Measurements from ENCODE around the gene FARS2.

DNA sequence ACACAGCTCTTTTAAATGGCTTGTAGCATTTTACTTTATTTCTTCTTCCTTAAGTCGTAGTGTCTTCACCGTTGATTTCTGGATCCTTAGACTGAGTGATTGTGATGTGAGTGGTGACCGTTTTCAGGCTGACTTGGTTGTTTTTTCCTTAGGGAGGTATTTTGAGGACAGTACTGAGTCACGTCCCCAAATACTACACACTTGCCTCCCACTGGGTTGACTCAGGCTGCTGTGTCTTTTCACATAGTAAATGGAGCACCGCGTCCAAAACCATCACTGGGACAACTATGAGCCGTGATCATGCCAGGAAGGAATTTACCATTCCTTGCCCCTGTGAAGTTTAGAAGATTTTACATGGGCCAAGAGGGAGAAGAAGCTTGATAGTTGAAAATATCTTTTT, 174.1 kb downstream of the FARS2 start:
- no peak for TF ChIP-seq GATA3 (IDR thresholded peaks at IDR 0.05; ENCODE audit: low read depth, low read length)
- no peak for TF ChIP-seq GATA2 (IDR thresholded peaks at IDR 0.05; ENCODE audit: low read depth, low read length)
